Keratinocyte (primary cell): ENCODE measurements around the gene MAMDC2. TPM values are rescaled to one million over a fixed set of nuclear protein-coding genes. Genes with fewer than 3 reads are reported as not detected.

Source experiments
- DNase-seq: peaks from one replicate; pipeline ENCODE4 v3.0.0-alpha.2; 2011; ENCODE audit warnings: low read depth, missing footprints, low spot score
- FAIRE-seq: peaks from 2 replicates; lab custom pipeline; 2011; peaks lifted over from hg19 to GRCh38; lab: Jason Lieb, UNC
- H2AFZ ChIP-seq: 2 replicates; pipeline ENCODE4 v1.6.0; 2012; ENCODE audit warnings: low read length, control low read depth, inconsistent platforms; ENCODE audit not compliant: control insufficient read depth
- H3K27ac ChIP-seq: 2 replicates; pipeline ENCODE4 v1.5.1; 2011; ENCODE audit warnings: low read length; ENCODE audit not compliant: control insufficient read depth, insufficient read depth
- H3K27me3 ChIP-seq: 3 replicates; pipeline ENCODE4 v1.6.0; 2011; ENCODE audit warnings: low read length; ENCODE audit not compliant: control insufficient read depth, insufficient read depth; ENCODE audit errors: extremely low read depth
- H3K36me3 ChIP-seq, 2 experiments: 2 replicates in 1 of 2; 3 replicates in 1 of 2; pipeline ENCODE4 v1.5.1; 2011; ENCODE audit warnings: low read length in 2 of 2, mild to moderate bottlenecking in 1 of 2; ENCODE audit not compliant: control insufficient read depth in 2 of 2, insufficient read depth in 2 of 2; ENCODE audit errors: extremely low read depth in 1 of 2
- H3K4me1 ChIP-seq: 3 replicates; pipeline ENCODE4 v1.5.1; 2011; ENCODE audit warnings: low read length; ENCODE audit not compliant: control insufficient read depth, insufficient read depth; ENCODE audit errors: extremely low read depth
- H3K4me2 ChIP-seq: 3 replicates; pipeline ENCODE4 v1.6.0; 2011; ENCODE audit warnings: low read depth, low read length; ENCODE audit not compliant: control insufficient read depth, insufficient read depth; ENCODE audit errors: extremely low read depth
- H3K4me3 ChIP-seq, 3 experiments: fragments of 200-600 bp in 1 of 3; sonication (generic) in 1 of 3; 2 replicates in 2 of 3; 3 replicates in 1 of 3; pipeline ENCODE4 v1.5.1; 2011 to 2016; ENCODE audit warnings: low read length in 3 of 3, mild to moderate bottlenecking in 3 of 3, control low read depth in 2 of 3, inconsistent platforms in 1 of 3, low read depth in 1 of 3, mixed read lengths in 1 of 3, mixed run types in 1 of 3, moderate library complexity in 1 of 3; ENCODE audit not compliant: control insufficient read depth in 2 of 3, insufficient read depth in 2 of 3; ENCODE audit errors: extremely low read depth in 1 of 3
- H3K79me2 ChIP-seq: 2 replicates; pipeline ENCODE4 v1.6.0; 2012; ENCODE audit warnings: low read length; ENCODE audit not compliant: control insufficient read depth, insufficient read depth
- H3K9ac ChIP-seq: 3 replicates; pipeline ENCODE4 v1.6.0; 2011; ENCODE audit warnings: low read length; ENCODE audit not compliant: control insufficient read depth, insufficient read depth; ENCODE audit errors: extremely low read depth
- H3K9me1 ChIP-seq: 3 replicates; pipeline ENCODE4 v1.6.0; 2011; ENCODE audit warnings: low read length; ENCODE audit not compliant: control insufficient read depth, insufficient read depth; ENCODE audit errors: extremely low read depth
- H3K9me3 ChIP-seq: 2 replicates; pipeline ENCODE4 v1.5.1; 2012; ENCODE audit warnings: low read depth, low read length; ENCODE audit not compliant: control insufficient read depth
- H4K20me1 ChIP-seq: 3 replicates; pipeline ENCODE4 v1.6.0; 2011; ENCODE audit warnings: low read length; ENCODE audit not compliant: control insufficient read depth, insufficient read depth; ENCODE audit errors: extremely low read depth
- EZH2 ChIP-seq: IDR thresholded peaks from one replicate; pipeline ENCODE4 v1.6.1; 2012; ENCODE audit warnings: inconsistent platforms, mild to moderate bottlenecking, low read length, moderate library complexity
- dilution Hi-C: fragments of 300-500 bp; cut with MboI; formaldehyde crosslinking; loops from one replicate; pipeline ENCODE4 v1.7.0; 2020; ENCODE audit warnings: low sequenced_read_pairs; ENCODE audit not compliant: extremely low pct_ligation_motif_present
- polyA plus RNA-seq, 5 experiments: library from polyadenylated mRNA; depleted of rRNA in 3 of 5; stranded (reverse) in 3 of 5; stranded (forward) in 1 of 5; unstranded in 1 of 5; fragments of >200 nt; gene quantifications; 1 replicate in 1 of 5; 2 replicates in 3 of 5; 3 replicates in 1 of 5; pipeline versions ENCODE4 v1.2.1 to v1.2.3, GENCODE V29; 2011 to 2012; ENCODE audit warnings: missing spikeins in 2 of 5, low read depth in 1 of 5, low replicate concordance in 1 of 5
- TF ChIP-seq, protein P1 (sequence below), 3 experiments: IDR thresholded peaks in 1 of 3; conservative IDR thresholded peaks in 1 of 3; optimal IDR thresholded peaks in 1 of 3; 2 replicates in 2 of 3; 3 replicates in 1 of 3; pipeline versions ENCODE3 to v1.5.1; 2011; ENCODE audit warnings: low read length in 3 of 3, mild to moderate bottlenecking in 3 of 3, moderate library complexity in 2 of 3, control low read depth in 1 of 3, inconsistent platforms in 1 of 3; ENCODE audit not compliant: insufficient read depth in 2 of 3; ENCODE audit errors: extremely low read depth in 1 of 3

MAMDC2 gene
- polyA plus RNA-seq, 1 donor (not counting 4 experiments of a cell fraction or from before 2014, with no cell fraction given) = 4.2 TPM

DNA sequence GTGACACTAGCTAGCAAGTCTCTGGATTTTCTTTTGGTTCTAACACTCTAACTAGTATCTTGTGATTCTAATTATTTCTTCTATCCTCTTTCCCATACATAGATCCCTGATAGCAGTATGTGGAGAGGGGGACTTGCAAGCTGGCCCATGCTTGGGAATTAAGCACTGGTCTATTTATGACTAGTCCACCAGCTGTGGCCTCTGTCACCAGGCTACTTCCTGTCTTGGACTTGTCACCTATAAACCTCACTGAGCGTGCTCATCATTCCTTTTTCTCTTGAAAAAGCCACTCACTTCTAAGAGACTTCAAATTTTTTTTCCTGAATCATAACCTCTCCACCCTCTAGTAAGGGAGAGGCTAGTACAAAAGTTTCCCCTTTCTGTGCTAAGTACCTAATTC lies 32.3 kb upstream of the MAMDC2 start:
- H3K36me3 ChIP-seq = no peaks in the 10 kb centered on the region
- dilution Hi-C loops = no loop called here
- peak; percentile 41 for FAIRE-seq

DNA sequence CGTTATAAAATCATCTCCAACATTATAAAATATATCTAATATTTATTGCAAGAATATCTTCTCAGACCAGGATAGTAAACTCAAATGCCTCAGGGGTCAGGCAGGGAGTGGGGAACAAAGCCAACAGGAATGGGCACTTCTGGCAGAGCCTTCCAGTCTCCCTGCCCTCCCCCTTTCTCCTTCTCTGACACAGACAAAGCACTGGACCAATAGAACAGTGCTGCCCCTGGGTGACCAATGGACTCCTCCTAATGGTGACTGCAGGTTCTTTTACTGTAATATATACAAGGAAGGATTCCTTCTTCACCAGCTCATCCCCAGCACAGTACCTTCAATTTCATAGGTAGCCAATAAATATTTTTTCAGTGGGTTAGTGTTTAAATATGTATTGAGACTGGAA lies 31.1 kb upstream of the MAMDC2 start:
- Histone ChIP-seq H3K4me2 (no peak overlapping the region), H3K27me3 (no peaks in the 10 kb centered on the region), H3K9ac (no peak overlapping the region), H3K4me1 (peaks cover 12% of the 10 kb centered on the region), H3K36me3 (no peaks in the 10 kb centered on the region), H3K9me3 (no peaks in the 10 kb centered on the region), H3K9me1 (no peaks in the 10 kb centered on the region), H2AFZ (no peak overlapping the region), H4K20me1 (no peaks in the 10 kb centered on the region), H3K27ac (no peak overlapping the region), H3K79me2 (no peaks in the 10 kb centered on the region), H3K4me3 (no peak overlapping the region)
- dilution Hi-C loops = no loop called here
- TF ChIP-seq, protein P1, sequence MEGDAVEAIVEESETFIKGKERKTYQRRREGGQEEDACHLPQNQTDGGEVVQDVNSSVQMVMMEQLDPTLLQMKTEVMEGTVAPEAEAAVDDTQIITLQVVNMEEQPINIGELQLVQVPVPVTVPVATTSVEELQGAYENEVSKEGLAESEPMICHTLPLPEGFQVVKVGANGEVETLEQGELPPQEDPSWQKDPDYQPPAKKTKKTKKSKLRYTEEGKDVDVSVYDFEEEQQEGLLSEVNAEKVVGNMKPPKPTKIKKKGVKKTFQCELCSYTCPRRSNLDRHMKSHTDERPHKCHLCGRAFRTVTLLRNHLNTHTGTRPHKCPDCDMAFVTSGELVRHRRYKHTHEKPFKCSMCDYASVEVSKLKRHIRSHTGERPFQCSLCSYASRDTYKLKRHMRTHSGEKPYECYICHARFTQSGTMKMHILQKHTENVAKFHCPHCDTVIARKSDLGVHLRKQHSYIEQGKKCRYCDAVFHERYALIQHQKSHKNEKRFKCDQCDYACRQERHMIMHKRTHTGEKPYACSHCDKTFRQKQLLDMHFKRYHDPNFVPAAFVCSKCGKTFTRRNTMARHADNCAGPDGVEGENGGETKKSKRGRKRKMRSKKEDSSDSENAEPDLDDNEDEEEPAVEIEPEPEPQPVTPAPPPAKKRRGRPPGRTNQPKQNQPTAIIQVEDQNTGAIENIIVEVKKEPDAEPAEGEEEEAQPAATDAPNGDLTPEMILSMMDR (optimal IDR thresholded peaks at IDR 0.05 in 1 of 3, IDR thresholded peaks at IDR 0.05 in 1 of 3, conservative IDR thresholded peaks at IDR 0.05 in 1 of 3; ENCODE audit: extremely low read depth in 1 of 3, insufficient read depth in 2 of 3, low read length in 3 of 3) = no peak
- no peak for TF ChIP-seq EZH2
- FAIRE-seq (no peak), DNase-seq (no peak)

More for the DNA sequence above, 32.3 kb upstream of the MAMDC2 start:
- Histone ChIP-seq H3K9me1 (no peaks in the 10 kb centered on the region), H3K27ac (no peak overlapping the region), H3K79me2 (no peaks in the 10 kb centered on the region), H3K4me2 (no peak overlapping the region), H3K4me1 (peaks cover 12% of the 10 kb centered on the region), H3K9ac (no peak overlapping the region), H3K27me3 (no peaks in the 10 kb centered on the region), H2AFZ (no peak overlapping the region), H3K4me3 (no peak overlapping the region), H4K20me1 (no peaks in the 10 kb centered on the region), H3K9me3 (no peaks in the 10 kb centered on the region)
- no peak for DNase-seq
- no peak for TF ChIP-seq EZH2
- TF ChIP-seq, protein P1 (optimal IDR thresholded peaks at IDR 0.05 in 1 of 3, IDR thresholded peaks at IDR 0.05 in 1 of 3, conservative IDR thresholded peaks at IDR 0.05 in 1 of 3; ENCODE audit: extremely low read depth in 1 of 3, insufficient read depth in 2 of 3, low read length in 3 of 3) = no peak
